GM21529 (cell line): Measurements from ENCODE around the gene OR1L8.
"Not testable (repeated sequence)": the region's sequence is repeated elsewhere in the genome, so short reads cannot be mapped to it uniquely, and the experiment has no call there.

Source experiments
- ATAC-seq: cut with Tn5 transposase; IDR thresholded peaks from one replicate; pipeline ENCODE4 v1.9.1; 2021; ENCODE audit not compliant: unreplicated experiment

The OR1L8 gene

GRCh38 chr9:122583284-122583683 lies at the start of gene OR1L8:
Gene OR1L8, minus strand, starts transcription at chr9:122583384. Its CDS starts 14,907 bp downstream, at chr9:122568477.
- ATAC-seq = not testable (repeated sequence)

- no peak for ATAC-seq
Observed at GRCh38 chr9:122619996-122620395, 36.8 kb upstream of the OR1L8 start.

GRCh38 chr9:122614362-122614761 lies 31.2 kb upstream of the OR1L8 start, which contains the start of gene OR1Q1:
Gene OR1Q1, plus strand, starts transcription at chr9:122614738. Its CDS starts 0 bp downstream, at chr9:122614738.
- ATAC-seq = no peak

GRCh38 chr9:122609804-122610203 lies 26.6 kb upstream of the OR1L8 start:
- ATAC-seq = no peak

GRCh38 chr9:122606587-122606986 lies 23.4 kb upstream of the OR1L8 start:
- no peak for ATAC-seq

- no peak for ATAC-seq
Observed at GRCh38 chr9:122605691-122606090, 22.5 kb upstream of the OR1L8 start.

GRCh38 chr9:122580360-122580759 lies 2.8 kb downstream of the OR1L8 start:
- no peak for ATAC-seq

- ATAC-seq = no peak
Observed at GRCh38 chr9:122579874-122580273, 3.3 kb downstream of the OR1L8 start.

- no peak for ATAC-seq
Observed at GRCh38 chr9:122572456-122572855, 10.7 kb downstream of the OR1L8 start.

- no peak for ATAC-seq
Observed at GRCh38 chr9:122567901-122568300, 15.3 kb downstream of the OR1L8 start.

GRCh38 chr9:122562134-122562760 lies 20.9 kb downstream of the OR1L8 start:
- no peak for ATAC-seq

- ATAC-seq = no peak
Observed at GRCh38 chr9:122561446-122561845, 21.7 kb downstream of the OR1L8 start.

GRCh38 chr9:122552812-122553211 lies 30.4 kb downstream of the OR1L8 start, which contains the start of gene OR1N2:
Gene OR1N2, plus strand, starts transcription at chr9:122553112. Its CDS starts 100 bp downstream, at chr9:122553212.
- no peak for ATAC-seq

- no peak for ATAC-seq
Observed at GRCh38 chr9:122551371-122551770, 31.8 kb downstream of the OR1L8 start.

- no peak for ATAC-seq
Observed at GRCh38 chr9:122546196-122546595, 37.0 kb downstream of the OR1L8 start.

- ATAC-seq = no peak
Observed at GRCh38 chr9:122538757-122539156, 44.4 kb downstream of the OR1L8 start.

GRCh38 chr9:122537066-122537465 lies 46.1 kb downstream of the OR1L8 start:
- ATAC-seq = not testable (repeated sequence)

- no peak for ATAC-seq
Observed at GRCh38 chr9:122536134-122536533, 47.0 kb downstream of the OR1L8 start.

GRCh38 chr9:122531157-122531556 lies 52.0 kb downstream of the OR1L8 start:
- not testable (repeated sequence) for ATAC-seq

GRCh38 chr9:122527193-122527592 lies 56.0 kb downstream of the OR1L8 start, which contains the start of gene OR1N1:
Gene OR1N1, minus strand, starts transcription at chr9:122527293. Its CDS starts 0 bp downstream, at chr9:122527293.
- no peak for ATAC-seq

- no peak for ATAC-seq
Observed at GRCh38 chr9:122526602-122527001, 56.6 kb downstream of the OR1L8 start.

GRCh38 chr9:122519376-122519775 lies 63.8 kb downstream of the OR1L8 start:
- no peak for ATAC-seq

GRCh38 chr9:122518841-122519240 lies 64.3 kb downstream of the OR1L8 start, which contains the start of gene OR1J4:
Gene OR1J4, plus strand, starts transcription at chr9:122519141. Its CDS starts 0 bp downstream, at chr9:122519141.
- ATAC-seq = no peak
